Hippocampal formation (tissue), 2 donors: ENCODE data around the gene MAP4K4.
A peak's percentile ranks its signal among the peaks of the same experiment; 100 is the strongest.

Source experiments
- DNase-seq, 2 donors: peaks; one replicate each; lab custom pipeline; 2025; lab: John Stamatoyannopoulos, UW

Gene MAP4K4

DNA sequence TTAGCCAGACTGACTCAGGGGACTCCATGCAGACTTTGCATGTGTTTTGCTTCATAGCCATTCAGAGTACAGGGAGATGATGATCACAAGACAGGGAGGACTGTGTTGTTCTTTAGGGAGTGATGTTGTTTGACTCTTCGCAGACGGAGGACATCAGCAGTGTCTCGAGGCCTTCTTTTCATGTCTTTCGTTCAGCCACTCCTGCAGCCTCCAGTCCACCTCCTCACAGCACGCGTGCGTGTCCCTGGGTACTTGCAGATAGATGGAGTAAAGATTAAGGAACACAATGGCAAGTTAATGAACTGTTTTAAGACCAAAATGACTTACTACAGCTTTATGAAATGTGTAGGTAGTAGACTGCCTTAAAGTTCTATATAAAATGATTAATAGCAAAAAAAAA, 114.7 kb downstream of the MAP4K4 start:
- no peak for DNase-seq

DNA sequence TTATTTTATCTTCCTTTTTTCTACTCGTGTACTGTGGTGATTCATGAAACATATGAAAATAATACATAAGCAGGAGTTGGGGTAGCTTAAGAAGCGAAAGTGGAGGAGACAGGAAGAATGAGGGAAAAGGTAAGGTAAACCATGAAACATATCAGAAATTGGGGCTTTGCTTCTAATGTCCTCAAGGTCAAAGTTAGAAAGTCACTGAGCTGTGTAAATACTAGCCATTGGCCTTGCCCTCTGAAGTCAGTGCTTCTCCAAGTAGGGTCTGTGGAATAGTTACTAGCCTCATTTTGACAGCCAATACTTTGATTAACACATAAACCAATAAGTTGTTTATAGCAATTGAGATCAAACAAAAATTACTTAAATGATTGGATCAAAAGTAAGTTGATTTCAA, 117.2 kb downstream of the MAP4K4 start:
- no peak for DNase-seq

DNA sequence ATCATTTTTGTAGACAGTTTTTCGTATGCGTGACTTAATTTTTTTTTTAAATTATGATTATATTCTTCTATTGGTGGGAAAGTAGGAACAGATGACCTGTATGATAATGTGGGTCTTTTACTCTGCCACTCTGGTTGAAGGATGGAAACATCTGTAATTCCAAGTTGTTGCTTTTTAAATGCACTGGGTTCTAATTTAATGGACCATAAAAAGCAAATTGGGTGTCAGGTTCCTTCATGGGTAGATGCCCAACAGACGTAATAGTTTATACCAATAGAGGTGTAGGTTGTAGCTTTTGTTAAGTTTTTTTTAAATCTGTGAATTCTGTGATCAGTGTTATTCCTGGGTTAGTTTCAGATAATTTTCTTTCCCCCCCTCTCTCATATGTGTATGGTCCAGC, 117.6 kb downstream of the MAP4K4 start:
- DNase-seq: no peak

DNA sequence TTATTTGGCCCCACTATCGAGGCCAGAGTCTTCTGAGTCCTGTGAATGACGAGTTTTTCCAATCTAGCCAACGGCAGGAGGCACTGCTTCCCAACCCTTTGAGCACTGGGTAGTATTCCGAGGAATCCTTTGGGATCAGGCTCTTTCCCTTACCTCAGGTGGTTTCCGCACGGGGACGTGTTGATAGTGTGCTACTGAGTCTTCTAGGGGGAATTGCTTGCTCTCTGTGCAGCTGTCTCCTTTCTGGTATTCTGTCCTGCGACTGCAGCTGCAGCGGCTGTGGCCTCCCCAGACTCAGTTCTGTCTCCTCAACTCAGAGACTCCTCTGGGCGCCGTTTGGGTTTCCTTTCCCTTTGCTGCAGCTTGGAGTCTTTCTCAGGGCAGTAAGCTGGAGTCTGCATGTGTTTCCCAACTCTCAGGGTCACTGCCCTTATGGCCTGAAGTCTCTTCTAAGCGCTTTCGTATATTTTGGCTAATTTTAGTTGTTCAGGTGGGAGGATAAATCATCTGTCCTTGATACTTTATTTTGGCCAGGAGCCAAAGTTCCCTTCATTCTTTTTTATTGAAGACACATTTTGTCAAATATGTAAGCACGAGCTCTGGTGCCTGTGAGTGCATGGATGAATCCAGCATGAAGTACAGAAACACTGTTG, 118.4 kb downstream of the MAP4K4 start:
- peak in 1 of 2 donors; percentile 53 for DNase-seq

DNA sequence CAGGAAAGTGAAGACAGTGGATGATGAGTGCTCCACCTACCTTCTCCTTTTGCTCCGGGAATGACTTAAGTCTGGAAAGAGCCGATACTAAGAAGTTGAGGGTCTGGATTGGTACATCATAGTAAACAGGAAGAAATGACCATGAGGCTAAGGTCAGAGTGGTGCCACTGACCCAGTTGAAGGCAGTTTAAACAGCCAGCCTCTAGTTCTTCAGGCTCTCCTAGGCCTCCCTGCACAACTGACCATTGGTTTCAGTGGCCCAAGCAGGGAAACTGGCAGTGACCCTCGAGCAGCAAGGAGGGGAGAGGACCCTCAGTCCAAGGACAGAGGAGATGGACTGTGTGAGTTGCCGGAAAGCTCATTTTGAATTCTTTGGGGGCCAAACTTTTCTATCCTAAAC, 119.1 kb downstream of the MAP4K4 start:
- DNase-seq: no peak

DNA sequence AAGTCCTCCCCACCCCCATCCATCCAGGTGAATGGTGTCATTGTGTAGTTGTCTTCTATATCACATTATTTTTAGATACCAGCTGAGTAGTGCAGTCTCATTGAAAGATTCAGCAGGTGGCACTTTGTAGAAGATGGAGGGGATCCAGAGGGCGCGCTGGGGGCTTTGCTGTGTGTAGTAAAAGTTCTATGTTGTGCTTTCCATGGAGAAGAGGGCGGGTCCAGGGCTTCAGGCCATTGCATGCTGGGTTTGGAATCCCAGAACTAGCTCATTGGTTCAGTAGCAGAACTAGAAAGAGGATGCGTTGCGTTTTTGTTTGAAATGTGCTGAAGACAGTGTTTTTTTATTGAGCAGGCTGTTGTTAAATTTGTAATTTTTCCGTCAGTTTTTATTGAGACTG, 120.0 kb downstream of the MAP4K4 start:
- DNase-seq: peak in 1 of 2 donors; percentile 23

DNA sequence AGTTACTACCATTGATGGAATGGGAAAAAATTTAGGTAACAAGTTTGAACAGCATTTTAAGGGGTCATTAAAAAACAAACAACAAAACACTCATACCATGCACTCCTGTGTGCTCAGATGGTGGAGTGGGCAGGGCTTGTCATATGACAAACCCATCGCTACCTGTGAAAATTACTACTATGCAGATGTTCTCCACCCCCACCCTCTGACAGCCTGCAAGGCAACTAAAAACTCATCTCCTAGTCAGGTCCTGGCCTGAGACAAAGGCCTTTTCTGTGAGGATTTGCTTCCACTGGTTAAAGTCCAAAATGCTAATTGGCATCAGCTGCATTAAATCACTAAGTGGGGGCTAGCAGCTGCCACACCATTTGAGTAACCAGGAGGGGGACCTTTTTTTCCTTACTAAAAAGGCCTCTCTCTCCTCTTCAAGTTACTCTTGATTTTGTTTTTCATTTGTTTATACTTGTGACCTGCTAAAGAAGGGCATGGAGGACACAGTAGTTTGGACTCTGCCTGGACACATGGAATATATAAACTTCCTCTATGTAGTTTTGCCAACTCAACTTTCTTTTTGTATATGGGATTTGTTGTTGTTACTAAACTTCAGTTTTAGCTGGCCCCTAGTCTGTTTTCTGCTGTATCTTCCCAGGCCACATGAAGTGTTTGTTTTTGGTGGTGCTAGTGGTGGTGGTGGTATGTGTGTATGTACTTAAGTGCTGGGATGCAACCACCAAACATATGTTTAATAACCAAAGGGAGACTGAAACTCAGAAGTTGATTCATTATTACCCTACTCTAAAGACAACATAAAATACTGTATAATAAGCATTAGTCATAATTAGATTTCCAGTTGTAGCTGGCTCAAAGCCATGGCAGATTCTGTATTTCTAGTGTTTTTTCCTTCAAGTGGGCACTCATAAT, 121.3 kb downstream of the MAP4K4 start:
- peak; percentile 57 to 90 for DNase-seq

DNA sequence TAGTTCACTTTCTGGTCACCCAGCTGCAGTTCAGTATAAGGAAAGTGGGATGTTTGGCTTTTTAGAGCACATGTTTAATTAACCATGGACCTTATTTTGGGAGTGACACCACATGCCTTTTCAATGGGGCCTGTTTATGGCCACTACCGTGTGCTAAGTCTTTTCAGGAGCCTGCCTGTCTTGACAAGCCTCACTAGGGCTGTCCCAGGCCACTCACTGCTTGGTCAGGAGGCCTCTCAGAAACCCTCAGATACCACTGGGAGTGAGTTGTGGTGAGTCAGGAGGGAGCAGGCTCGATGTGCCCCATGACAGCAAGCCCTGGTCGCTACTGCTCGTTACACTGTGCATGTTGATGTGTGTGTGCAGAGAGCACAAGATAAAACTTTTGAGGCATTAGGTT, 123.0 kb downstream of the MAP4K4 start:
- no peak for DNase-seq

DNA sequence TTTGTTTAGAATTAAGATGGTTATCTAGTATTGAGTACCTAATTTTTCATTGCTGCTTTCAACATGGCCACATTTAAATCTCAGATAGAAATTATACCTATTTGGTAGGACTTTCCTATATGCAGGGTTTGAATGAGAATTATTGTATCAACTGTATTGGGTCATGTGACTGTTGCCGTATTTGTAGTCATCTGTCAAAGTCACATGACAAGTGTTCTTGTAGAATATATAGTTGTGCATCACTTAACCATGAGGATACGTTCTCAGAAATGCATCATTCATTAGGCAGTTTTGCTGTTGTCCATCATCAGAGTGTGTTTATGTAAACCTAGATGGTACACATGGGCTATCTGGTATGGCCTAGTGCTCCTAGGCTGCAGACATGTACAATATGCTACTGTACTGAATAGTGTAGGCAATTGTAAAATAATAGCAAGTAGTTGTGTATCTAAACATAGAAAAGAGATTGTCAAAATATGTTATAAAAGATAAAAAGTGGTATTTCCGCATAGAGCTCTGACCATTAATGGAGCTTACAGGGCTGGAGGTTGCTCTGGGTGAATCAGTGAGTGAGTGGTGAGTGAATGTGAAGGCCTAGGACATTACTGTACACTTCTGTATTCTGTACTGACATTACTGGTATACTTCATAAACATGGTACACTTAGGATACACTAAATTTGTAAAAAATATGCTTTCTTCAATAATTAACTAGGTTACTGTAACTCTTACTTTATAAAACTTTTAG, 123.7 kb downstream of the MAP4K4 start:
- DNase-seq: no peak

DNA sequence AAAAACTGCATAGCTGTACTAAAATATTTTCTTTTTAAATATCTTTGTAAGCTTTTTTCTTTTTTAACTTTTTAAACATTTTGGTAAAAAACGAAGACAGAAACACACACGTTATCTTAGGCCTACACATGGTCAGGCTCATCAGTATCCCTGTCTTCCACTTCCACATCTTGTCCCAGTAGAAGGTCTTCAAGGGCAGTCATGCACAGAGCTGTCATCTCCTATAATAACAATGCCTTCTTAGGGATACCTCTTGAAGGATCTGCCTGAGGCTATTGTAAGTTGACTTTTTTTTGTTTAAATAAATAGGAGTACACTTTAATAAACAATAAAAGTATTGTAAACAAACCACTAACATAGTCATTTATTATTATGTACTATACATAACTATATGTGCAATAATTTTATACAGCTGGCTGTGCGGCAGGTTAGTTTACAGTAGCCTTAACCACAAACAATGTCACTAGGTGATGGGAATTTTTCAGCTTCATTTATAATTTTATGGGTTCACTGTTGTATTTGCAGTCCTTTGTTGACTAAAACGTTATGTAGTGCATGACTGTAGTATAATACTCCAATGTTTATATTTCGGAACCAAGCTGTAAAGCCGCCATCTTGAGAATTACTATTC, 124.4 kb downstream of the MAP4K4 start:
- DNase-seq: no peak

DNA sequence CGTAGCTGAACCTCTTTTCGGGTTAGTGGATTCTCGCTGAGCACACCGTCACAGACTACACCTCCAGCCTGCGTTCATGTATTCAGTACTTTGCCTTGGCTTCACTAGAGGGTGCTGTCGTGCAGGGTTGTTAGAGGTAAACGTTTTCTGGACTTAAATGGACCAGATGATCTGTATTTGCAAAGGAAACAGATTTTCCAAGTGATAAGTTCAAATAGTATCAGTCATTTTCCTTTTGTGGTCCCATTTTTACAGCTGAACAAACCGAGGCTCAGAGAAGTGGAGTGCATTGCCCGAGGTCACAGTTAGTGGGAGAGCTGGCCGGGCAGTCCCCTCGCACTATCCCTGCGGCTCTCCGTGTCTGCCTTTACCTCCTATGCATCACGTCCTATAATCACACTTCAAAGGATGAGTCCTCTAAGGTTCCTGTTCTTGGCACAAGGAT, 125.9 kb downstream of the MAP4K4 start:
- peak; percentile 49 to 67 for DNase-seq

DNA sequence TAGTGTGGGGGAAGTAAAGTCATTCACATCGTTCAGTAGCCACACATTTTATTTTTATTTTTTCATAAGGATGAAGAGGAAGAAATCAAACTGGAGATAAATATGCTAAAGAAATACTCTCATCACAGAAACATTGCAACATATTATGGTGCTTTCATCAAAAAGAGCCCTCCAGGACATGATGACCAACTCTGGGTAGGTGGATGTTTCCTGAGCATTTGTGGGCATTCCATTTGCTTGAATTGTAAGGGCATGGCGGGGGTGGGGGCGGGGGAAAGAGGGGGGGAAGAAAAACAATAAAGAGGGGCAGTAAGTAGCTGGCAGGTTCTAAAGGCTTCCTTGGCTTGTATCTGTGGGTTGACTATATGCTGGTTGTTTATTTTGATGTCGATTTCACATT, 126.4 kb downstream of the MAP4K4 start:
- no peak for DNase-seq

DNA sequence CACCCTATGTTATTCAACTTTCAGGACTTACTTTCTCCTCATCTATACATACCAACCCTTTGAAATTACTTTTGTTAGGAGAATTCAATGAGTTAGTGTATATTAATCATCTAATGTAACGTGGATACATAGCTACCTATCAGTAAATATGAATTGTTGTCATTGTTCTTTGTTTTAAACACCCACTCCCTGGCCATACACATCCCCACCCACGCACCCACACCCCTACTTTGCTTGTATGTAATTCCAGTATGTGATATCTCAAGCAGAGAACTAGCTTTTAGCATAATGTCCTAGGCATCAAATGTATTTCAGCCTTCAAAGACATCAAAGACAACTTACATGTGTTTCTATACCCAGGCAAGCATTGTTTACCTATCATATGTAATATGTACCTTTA, 129.2 kb downstream of the MAP4K4 start:
- DNase-seq: no peak

DNA sequence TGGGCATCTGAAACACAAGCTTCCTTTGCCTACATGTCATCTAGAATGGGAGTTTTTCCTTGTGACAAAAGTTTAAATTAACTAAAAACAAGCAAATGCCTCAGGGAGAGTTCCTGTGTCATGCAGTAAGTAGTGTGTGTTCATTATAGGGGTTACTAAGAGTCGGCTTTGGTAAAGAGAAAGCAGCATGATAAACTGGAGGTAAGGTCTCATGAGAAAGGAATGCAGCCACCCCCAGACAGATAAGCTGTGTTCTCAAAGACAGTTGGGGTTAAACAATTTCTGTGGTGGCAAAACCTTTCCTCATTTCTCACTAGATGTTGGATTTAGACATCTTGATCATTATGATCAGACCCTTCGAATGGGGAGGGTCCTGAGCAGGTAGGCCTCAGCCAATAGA, 129.7 kb downstream of the MAP4K4 start:
- no peak for DNase-seq

DNA sequence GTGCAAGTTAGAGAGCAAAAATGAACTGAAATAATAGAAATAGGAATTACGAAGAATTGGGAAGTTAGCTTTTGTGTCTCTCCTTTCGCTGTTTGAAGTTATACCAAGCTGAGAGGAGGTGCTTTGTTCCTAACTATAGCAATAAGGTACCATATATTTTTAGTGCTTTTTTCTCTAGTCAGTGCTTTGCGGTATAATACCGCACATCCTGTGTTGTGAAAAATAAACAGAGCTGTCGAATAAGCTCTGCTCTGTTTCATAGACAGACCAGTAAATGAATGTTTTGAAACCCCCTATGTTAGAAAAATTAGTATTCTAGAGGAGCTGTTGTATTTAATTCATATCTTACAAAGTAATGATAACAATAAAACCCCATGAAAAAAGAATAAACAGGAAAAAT, 130.8 kb downstream of the MAP4K4 start:
- no peak for DNase-seq

DNA sequence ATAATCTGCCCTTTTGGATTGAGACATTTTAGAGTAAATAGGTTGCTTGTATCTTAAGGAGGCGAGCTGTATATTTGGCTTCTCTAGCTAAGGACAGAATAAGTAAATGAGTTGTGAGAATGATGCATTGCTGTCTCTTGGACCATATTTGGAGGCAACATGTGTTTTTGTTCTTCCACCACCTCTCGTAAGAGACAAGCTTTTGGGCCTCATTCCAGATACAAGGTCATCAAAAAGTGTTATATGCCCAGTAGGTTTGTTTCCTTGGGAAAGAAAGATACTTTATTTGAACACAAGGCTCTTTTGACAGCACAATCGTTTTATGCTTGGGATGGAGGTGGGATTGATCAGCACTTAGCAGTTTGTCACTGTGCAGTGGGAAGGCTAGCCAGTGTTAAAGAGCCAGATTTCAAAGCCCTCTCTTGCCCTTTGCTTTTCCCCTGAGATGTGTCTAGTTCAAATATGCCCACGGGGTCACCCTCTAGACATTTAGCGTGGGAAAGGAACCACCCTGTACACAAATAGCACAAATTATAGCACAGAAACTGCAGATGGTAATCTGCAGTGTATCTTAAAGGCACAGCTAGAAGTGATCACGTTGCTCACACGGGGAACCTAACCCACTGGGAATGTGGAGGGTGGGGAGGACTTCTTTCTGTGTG, 131.3 kb downstream of the MAP4K4 start:
- no peak for DNase-seq

DNA sequence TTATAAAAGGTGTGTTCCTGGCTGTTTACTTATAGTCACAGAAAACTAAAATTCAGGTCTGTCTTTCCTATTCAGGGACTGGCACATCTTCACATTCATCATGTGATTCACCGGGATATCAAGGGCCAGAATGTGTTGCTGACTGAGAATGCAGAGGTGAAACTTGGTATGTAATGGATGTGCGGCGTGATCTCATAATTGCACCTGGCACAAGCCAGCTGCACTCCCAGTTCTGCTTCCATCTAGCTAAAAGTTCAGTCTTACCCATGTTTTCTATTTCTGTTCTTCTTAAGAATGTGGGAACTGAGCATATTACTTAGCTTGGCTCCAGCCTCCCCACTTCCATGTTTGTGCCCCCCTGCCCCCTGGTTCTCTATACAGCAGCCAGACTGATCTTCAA, 131.9 kb downstream of the MAP4K4 start:
- no peak for DNase-seq

DNA sequence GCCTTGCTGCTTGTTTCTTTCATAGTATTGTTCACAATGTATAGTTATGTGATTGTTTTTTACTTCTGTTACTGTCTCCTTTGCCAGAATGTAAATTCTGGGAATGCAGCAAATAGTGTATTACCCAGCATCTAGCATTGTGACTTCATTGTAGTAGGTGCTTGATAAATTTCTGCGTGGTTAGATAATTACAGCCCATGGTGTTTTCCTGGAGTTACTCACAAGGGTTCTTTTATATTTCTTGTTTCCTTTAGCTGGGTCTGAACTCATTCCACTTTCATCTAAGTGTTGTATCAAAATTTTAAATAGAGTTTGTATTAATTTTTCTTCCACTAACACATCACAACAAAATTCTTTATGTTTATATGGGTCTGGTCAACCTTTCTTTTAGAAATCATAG, 132.6 kb downstream of the MAP4K4 start:
- DNase-seq: no peak

DNA sequence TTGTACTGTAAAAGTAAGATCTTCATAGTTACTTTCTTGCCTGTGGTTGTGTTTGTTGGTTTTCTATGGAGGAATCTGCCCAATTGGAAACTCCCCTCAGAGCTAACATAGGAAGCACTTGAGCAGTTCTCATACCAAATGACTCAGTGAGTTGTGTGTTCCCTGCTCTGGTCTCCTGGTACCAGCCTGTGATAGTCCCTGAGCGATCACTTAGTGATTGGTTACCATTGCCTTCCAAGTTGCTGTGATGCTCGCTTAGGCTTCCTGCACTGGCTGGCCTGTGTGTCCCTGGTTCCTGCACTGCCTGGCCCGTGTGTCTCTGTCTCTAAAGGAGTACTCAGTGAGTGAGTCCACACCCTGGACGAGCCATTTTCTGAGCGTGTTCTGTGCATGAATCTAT, 133.0 kb downstream of the MAP4K4 start:
- DNase-seq: no peak

DNA sequence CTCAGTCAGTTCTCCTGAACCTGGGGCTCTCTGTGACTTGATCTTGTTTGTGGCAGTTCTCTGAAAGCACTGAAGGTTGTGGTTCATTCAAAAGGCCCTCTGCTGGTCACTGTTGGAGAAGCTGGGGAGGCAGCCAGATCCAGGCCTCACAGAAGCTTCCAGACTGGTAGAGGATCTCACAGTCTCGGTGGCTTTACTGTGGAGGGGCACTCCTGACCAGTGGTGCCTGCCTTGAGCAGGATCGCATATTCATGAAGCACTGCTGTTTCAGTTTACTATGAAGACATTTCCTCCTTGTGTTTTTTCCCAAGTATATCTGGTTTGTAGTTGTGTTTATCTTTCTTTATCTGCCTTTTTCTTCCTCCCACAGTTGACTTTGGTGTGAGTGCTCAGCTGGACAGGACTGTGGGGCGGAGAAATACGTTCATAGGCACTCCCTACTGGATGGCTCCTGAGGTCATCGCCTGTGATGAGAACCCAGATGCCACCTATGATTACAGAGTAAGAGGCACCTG, 133.9 kb downstream of the MAP4K4 start:
- DNase-seq: peak; percentile 76 to 77

DNA sequence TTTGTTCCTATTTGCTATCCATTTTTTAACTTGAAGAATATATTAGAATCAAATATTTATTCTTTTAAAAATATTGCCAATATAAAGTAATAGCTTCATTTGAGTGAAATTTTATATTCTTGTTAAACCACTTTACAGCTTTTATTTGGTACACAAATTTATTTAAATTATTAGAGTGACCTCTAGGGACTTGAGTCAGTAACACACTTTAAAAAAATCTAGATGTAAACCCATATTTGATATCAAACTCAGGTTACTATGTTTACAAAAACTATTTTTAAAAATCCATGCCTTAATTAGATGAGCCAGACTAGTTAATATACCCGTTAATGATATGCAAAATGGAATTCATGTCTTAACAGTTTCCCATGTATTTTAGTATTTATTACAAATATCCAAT, 134.6 kb downstream of the MAP4K4 start:
- peak in 1 of 2 donors; percentile 42 for DNase-seq
